Measurements from ENCODE around the gene NEK10.
"Not testable (repeated sequence)": the region's sequence is repeated elsewhere in the genome, so short reads cannot be mapped to it uniquely, and the experiment has no call there.

Gene NEK10

GRCh38 chr3:27353221-27353620 lies 16.0 kb downstream of the NEK10 start:
- DNase-seq = no peak

DNA sequence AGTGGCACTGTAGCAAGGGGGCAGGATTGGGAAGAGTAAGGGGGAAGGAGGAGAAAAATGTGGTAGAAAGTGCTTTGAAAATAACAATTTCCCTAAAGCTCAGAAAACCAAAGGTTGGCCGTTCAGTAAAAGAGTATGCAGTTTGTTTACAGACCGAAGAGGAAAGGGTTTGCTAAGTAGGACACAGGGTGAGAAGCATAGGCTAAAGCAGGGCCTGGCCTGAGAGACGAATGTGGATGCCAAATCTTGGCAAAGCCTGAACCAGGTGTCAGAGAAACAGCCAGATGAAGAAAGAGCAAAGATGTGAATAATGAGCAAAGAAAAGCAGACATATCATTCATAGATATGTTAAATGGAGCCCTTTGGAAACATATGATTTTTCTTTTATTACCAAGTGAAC lies 17.1 kb downstream of the NEK10 start:
- no peak for DNase-seq

DNA sequence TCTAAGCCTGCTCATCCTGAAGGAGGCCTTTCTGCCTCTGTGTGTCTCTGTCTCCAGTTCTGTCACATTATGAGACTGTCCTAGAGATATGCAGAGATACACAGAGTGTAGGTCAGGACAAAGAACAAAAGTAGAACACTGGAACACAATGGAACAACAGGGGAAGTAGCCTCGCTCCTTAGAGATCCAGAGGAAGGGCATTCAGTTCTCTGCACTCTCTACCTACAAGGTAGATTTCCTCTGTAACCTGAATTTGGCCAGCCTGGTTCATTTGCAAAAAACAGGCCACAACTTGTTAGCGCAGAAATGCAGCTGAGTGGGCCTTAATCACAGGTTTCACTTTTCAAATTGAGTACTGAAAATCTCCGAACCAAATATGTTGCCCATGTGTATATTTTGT lies 19.4 kb downstream of the NEK10 start:
- DNase-seq = no peak

- DNase-seq = no peak
Observed at GRCh38 chr3:27345959-27346865, 23.0 kb downstream of the NEK10 start.

DNA sequence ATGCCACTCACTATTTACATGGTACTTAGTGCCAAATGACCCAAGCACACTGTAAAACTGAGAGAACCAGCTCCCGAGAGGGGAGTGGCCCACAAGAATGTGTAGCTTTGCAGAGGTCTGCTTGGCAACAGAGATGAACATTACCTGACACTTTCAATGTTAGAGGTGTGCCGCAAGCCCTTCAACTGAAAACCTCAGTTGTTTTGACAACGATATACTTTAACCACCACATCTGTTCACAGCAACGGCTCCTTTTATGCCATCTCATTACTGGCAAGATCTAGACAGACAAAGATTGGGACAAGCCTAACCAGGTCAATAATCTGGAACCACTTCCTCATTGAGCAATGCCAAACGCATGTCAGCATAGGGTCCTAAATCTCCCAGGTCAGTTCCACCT lies 23.7 kb downstream of the NEK10 start:
- DNase-seq = no peak

GRCh38 chr3:27345045-27345444 lies 24.1 kb downstream of the NEK10 start:
- no peak for DNase-seq

DNA sequence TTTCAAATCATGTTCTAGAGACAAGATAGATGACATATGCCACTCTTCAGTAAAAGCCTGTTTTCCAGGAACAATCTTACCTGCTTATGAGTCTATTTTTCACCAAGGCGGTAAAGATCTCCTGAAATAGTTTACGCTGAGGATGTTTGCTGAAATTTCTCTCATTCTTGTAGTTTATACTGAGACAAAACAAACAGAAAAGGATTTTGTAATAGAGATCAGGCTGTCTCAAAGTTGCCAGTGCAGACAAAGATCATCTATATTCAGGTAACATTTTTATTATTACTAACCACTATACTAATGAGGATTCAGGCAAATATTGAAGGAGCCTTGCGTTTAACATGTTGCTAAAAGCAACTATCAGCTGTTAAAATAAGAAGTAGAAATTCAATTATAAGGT lies 25.0 kb downstream of the NEK10 start:
- no peak for DNase-seq

- no peak for DNase-seq
Observed at GRCh38 chr3:27342267-27342666, 26.9 kb downstream of the NEK10 start.

DNA sequence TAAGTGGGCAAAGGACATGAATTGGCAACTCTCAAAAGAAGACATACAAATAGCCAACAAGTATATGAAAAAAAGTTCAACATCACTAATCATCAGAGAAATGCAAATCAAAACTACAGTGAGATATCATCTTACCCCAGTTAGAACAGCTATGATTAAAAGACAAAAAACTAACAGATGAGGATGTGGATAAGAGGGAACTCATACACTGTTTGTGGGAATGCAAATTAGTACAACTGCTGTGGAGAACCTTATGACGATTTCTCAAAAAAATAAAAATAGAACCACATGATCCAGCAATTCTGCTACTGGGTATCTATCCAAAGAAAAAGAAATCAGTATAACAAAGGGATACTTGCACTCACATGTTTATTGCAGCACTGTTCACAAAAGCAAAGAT lies 28.6 kb downstream of the NEK10 start:
- no peak for DNase-seq

DNA sequence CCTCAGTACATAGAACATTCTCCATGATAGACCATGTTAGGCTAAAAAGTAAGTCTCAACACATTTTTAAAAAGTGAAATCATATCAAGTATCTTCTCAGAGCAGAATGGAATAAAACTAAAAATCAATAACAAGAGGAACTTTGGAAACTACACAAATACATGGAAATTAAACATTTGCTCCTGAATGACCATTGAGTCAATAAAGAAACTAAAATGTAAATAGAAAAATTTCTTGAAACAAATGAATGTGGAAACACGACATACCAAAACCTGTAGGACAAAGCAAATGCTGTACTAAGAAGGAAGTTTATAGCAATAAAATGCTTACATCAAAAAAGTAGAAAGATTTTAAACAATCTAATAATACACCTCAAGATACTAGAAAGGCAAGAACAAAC lies 33.6 kb downstream of the NEK10 start:
- DNase-seq = no peak

GRCh38 chr3:27333843-27334242 lies 35.3 kb downstream of the NEK10 start:
- DNase-seq = no peak

GRCh38 chr3:27328982-27329762 lies 40.0 kb downstream of the NEK10 start:
- not testable (repeated sequence) for DNase-seq

- DNase-seq = no peak
Observed at GRCh38 chr3:27326629-27327545, 42.3 kb downstream of the NEK10 start.

DNA sequence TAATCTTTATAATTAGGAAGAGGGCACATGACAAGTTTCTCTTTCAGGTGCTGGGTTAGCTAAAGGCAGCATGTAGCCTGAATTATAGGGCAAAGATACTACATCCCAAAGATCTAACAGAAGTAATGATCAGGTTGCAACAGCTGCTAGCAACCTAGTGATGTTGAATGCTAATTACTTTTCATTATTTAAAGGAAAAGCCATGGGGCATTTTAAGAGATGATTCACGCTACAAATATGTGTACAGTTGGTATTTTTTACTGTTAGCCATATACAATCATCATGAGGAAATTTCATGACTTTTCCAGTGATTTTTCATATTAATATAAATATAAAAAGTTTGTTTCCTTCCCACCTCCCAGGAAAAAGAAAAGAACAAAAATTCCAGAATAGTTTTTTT lies 43.0 kb downstream of the NEK10 start:
- no peak for DNase-seq

DNA sequence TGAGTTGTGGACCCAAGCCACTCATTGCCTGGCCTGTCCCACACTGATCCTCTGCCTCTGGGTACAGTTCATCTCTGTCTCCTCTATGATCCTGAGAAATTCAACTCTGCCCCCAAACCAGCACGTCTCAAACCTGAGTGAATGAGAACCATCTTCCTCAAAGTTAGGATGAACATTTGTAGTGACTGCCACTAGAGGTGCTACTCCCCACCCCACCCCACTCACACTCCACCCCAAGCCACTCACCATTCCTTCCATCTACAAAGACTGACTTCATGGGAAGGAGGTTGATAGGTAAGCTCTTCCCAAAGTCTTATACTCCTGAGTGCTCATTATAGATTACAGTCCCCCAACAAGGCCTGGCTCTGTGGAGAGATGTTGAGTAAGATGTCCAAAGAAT lies 43.8 kb downstream of the NEK10 start:
- no peak for DNase-seq

- DNase-seq = no peak
Observed at GRCh38 chr3:27324686-27325085, 44.5 kb downstream of the NEK10 start.

- DNase-seq = no peak
Observed at GRCh38 chr3:27323087-27323570, 46.1 kb downstream of the NEK10 start.

DNA sequence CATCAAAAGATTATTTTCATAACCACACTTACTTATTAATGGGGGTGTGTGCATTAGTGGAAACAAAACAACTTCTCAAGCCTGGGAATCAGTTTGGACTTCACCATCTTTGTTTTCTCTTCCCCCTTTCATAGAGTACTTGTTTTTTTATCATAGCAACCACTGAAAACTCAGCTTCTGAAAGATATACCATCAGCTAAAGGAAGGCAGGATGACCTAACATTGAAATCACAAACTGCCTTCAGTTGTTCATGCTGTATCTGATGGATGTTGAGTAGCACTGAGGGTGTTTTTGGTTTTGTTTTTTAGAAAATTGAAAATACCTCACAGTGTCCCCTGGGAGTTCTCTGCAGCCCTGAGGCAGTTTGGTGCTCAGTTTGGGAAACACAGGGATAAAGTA lies 46.5 kb downstream of the NEK10 start:
- DNase-seq = no peak

DNA sequence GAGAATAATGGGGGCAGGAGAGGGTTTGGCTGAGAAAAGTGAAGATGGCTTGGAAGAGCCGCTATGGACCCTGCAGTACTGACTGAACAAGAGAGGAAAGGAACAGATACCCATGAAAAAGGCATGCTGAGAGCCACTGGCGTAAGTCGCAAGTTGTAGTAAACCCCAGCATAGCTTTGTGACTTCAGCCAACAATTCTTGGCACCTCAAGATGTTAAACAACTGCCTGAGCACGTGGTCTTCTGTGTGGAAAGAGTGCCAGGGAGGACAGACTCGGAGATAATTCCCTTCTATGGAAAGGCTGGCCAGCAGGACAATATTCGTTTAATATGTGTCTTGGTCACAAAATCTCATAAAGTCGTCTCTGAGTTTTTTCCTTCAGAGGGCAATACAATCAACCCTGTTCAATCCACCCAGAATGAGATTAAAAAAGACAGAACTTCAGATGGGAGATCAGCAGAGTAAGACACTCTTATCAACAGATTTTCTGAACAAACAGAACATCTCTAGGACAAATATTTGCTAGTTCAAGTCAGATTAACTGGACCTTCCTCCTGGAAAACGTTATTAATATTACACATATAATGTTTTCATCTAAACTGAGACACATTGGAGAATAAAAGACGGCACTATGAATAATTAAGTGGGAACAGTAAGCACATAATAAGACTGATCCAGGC lies 49.2 kb downstream of the NEK10 start:
- no peak for DNase-seq

GRCh38 chr3:27319304-27319703 lies 49.9 kb downstream of the NEK10 start:
- no peak for DNase-seq

GRCh38 chr3:27317096-27317495 lies 52.1 kb downstream of the NEK10 start:
- DNase-seq = no peak

DNA sequence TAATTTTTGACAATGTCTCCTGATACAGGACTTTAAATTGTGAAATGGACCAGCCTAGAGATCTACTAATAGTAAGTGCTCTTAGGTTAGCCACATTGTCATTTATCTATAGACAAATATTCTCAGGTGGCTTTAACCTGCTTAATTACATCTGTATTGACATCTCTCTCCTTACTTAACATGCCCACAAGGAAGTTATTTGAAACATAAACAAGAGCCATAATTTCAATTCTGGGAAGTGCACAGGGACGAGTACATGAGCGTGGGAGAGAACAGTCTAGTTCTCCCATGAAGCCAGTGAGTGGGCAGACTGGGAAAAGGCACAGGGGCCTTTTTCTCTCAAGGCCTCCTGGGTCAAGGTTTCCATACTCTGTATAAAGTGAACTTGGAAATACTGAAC lies 54.2 kb downstream of the NEK10 start:
- no peak for DNase-seq

Data from activated gamma-delta T cell treated with Interleukin-2 at 50 U/mL for 16 hours (primary cell).